Mesothelial cell of epicardium (in vitro differentiated cells): Measurements from ENCODE around the gene ANKRD49. TPM values are rescaled to one million over a fixed set of nuclear protein-coding genes. Genes with fewer than 3 reads are reported as not detected.

Experiments used
- DNase-seq, 2 experiments: peaks; one replicate each; pipeline ENCODE4 v3.0.0; 2021; ENCODE audit warnings: low spot score in 2 of 2; ENCODE audit not compliant: unreplicated experiment in 2 of 2
- H3K27ac Mint-ChIP-seq: 2 replicates; pipeline ENCODE4 v1.8.0; 2021; ENCODE audit warnings: mixed read lengths
- H3K27me3 Mint-ChIP-seq: 2 replicates; pipeline ENCODE4 v1.8.0; 2021; ENCODE audit warnings: low read depth, mixed read lengths
- H3K36me3 Mint-ChIP-seq: 2 replicates; pipeline ENCODE4 v1.8.0; 2021; ENCODE audit warnings: mixed read lengths
- H3K4me1 Mint-ChIP-seq: 2 replicates; pipeline ENCODE4 v1.8.0; 2021; ENCODE audit warnings: mixed read lengths
- H3K4me3 Mint-ChIP-seq: 2 replicates; pipeline ENCODE4 v1.8.0; 2021; ENCODE audit warnings: mild to moderate bottlenecking, moderate library complexity, mixed read lengths
- H3K9me3 Mint-ChIP-seq: 2 replicates; pipeline ENCODE4 v1.8.0; 2021; ENCODE audit warnings: mixed read lengths
- total RNA-seq: library from RNA; stranded (reverse); gene quantifications from 3 replicates; pipeline ENCODE4 v1.2.1, GENCODE V29; 2021
- TF ChIP-seq, protein P1 (sequence below): fragments of 200-600 bp; sonication (generic); IDR thresholded peaks from one replicate; pipeline ENCODE4 v1.5.0; 2021; ENCODE audit warnings: antibody characterized with exemption; ENCODE audit not compliant: unreplicated experiment

The ANKRD49 gene
- total RNA-seq, 1 donor from 2014 or later: 16.6 TPM

DNA sequence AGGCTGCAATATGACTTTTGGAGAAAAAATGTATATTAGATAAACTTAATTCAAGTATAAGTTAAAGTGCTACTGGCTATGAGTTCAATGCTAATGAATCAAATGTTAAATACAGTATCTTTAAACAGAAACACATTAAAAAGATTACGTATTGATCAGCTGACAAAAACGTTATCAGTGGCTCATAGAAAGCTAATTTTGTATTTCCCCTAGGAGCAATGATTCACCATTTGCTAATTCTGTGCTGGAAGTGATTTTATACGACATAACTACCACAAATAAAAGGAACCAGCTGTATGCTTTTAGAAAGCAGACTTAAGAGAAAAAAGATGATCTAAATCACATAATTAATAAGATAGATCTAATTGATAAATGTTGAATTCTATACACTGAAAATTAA, 43.7 kb upstream of the ANKRD49 start:
- peaks cover 17% of the 10 kb centered on the region for H3K36me3 Mint-ChIP-seq
- no peaks in the 10 kb centered on the region for H3K27me3 Mint-ChIP-seq
- H3K4me1 Mint-ChIP-seq: no peaks in the 10 kb centered on the region
- peaks cover 8% of the 10 kb centered on the region for H3K9me3 Mint-ChIP-seq
- no peak overlapping the region for H3K4me3 Mint-ChIP-seq
- no peak for DNase-seq
- H3K27ac Mint-ChIP-seq: no peak overlapping the region
- TF ChIP-seq, protein P1, sequence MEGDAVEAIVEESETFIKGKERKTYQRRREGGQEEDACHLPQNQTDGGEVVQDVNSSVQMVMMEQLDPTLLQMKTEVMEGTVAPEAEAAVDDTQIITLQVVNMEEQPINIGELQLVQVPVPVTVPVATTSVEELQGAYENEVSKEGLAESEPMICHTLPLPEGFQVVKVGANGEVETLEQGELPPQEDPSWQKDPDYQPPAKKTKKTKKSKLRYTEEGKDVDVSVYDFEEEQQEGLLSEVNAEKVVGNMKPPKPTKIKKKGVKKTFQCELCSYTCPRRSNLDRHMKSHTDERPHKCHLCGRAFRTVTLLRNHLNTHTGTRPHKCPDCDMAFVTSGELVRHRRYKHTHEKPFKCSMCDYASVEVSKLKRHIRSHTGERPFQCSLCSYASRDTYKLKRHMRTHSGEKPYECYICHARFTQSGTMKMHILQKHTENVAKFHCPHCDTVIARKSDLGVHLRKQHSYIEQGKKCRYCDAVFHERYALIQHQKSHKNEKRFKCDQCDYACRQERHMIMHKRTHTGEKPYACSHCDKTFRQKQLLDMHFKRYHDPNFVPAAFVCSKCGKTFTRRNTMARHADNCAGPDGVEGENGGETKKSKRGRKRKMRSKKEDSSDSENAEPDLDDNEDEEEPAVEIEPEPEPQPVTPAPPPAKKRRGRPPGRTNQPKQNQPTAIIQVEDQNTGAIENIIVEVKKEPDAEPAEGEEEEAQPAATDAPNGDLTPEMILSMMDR: no peak

DNA sequence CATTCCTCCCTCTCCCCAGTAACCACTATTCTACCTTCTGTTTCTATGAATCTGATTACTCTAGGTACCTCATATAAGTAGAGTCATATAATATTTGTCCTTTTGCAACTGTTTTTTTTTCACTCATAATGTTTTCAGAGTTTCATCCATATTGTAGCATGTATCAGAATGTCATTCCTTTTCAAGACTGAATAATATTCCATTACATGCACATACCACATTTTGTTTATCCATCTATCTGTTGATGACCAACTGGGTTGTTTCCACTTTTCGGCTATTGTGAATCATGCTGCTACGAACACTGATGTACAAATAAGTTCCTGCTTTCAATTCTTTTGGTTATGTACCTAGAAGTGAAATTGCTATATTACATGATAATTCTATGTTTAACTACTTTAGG, 40.8 kb upstream of the ANKRD49 start:
- Mint-ChIP-seq H3K4me1 (peaks cover 14% of the 10 kb centered on the region), H3K27me3 (no peaks in the 10 kb centered on the region), H3K9me3 (peaks cover 8% of the 10 kb centered on the region), H3K27ac (no peak overlapping the region), H3K36me3 (peaks cover 9% of the 10 kb centered on the region), H3K4me3 (no peak overlapping the region)
- DNase-seq: no peak
- TF ChIP-seq, protein P1: no peak

DNA sequence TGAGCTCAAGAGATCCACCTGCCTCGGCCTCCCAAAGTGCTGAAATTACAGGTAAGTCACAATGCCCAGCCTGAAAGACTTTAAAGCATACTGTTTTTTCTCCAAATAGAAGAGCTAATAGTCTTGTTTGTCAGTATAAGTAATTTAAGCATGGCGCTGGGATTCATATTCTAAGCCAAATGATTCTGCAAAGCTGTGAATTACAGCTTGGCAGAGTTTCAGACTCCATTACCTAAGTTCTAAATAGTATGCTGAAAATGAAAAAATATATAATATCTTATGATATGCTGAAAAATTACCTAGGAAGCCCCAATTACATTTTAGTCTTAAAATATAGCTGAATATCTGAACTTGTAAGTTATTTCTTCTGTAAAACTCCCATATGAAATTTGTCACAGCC, 39.5 kb upstream of the ANKRD49 start:
- no peaks in the 10 kb centered on the region for H3K27me3 Mint-ChIP-seq
- peaks cover 8% of the 10 kb centered on the region for H3K9me3 Mint-ChIP-seq
- TF ChIP-seq, protein P1: no peak
- peaks cover 14% of the 10 kb centered on the region for H3K4me1 Mint-ChIP-seq
- no peak for DNase-seq
- no peak overlapping the region for H3K4me3 Mint-ChIP-seq
- H3K27ac Mint-ChIP-seq: no peak overlapping the region
- H3K36me3 Mint-ChIP-seq: peaks cover 9% of the 10 kb centered on the region

DNA sequence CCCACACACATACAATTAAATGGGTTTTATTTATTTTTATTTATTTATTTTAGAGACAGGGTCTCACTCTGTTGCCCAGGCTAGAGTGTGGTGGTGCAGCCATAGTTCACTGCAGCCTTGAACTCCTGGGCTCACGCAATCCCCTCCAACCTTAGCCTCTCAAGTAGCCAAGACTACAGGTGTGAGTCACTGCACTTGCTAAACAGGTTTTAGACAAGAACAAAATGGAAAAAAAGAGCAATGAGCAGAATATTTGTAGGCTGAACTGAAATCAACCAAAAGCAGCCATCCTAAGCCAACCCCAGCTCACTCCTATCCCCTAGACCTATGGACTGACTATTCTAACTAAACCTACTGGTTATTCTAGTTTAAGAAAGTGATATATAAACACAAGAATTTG, 37.9 kb upstream of the ANKRD49 start:
- H3K9me3 Mint-ChIP-seq: peaks cover 8% of the 10 kb centered on the region
- TF ChIP-seq, protein P1: no peak
- H3K27ac Mint-ChIP-seq: peak overlapping the region; percentile 74
- peaks cover 14% of the 10 kb centered on the region for H3K4me1 Mint-ChIP-seq
- H3K27me3 Mint-ChIP-seq: no peaks in the 10 kb centered on the region
- H3K36me3 Mint-ChIP-seq: peaks cover 20% of the 10 kb centered on the region
- H3K4me3 Mint-ChIP-seq: no peak overlapping the region
- no peak for DNase-seq

DNA sequence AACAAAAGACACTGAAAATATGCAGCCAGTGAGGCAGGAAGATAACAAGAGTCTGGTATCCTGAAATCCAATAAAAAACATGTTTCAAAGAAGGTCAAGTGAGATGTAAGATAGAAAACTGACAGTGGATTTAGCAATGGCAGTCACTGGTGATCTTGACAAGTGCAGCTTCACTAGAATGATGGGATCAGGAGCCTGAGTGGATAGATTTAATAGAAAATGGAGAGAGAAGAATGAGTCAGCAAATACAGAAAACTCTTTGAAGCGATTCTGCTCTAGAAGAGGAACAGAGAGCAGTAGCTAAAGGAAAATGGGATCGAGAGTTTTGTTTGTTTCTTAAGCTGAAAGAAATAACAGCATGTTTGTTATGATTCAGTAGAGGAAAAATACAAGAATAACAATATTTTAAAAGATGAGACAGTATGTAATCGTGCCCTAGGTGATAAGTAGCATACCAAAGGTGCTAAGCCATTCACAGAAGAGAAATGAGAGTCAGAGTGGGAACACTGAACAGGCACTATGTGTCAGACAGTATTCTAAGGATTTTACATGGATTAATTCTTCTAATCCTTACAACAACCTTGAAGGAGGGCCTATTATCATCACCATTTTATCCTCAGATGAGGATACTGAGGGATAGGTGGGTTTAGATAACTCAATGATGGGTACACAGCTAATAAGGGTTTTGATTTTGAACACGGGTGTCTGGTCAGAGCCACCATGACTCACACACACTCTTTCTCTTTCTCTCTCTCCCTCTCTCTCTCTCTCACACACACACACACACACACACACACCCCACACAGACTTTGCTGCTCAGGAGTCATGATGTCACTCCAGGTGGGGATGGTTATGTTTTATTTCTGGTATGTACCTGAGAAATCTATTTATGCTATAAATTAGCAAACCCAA, 36.4 kb upstream of the ANKRD49 start:
- Mint-ChIP-seq H3K27me3 (no peaks in the 10 kb centered on the region), H3K9me3 (peaks cover 8% of the 10 kb centered on the region), H3K27ac (peak overlapping the region; percentile 3), H3K4me1 (peaks cover 14% of the 10 kb centered on the region), H3K36me3 (peaks cover 29% of the 10 kb centered on the region), H3K4me3 (no peak overlapping the region)
- DNase-seq: no peak
- TF ChIP-seq, protein P1: no peak
